Stimulated activated naive CD4-positive, alpha-beta T cell (primary cell): ENCODE measurements around the gene EHBP1.

Experiments used
- DNase-seq, 6 experiments: peaks; one replicate each; lab custom pipeline; 2025; lab: John Stamatoyannopoulos, UW

The EHBP1 gene

DNA sequence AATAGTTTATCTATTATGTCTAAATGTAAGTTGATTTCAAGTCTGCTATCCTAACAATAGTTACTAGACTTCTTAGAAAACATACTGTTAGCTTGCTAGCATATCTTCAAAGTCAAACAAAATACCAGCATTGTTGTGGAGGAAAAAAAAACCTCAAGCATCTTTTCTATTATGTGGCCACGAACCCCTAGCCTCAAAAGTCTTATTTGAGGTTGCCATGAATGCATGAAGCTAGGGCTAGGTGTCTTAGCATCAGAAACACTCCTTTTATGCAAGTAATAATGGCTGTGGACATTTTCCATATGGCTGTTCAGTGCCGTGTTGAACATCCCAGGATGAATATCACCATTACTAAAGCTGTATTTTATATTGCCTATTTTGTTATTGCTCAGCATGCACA is 258.5 kb downstream of the EHBP1 start:
- no peak for DNase-seq

DNA sequence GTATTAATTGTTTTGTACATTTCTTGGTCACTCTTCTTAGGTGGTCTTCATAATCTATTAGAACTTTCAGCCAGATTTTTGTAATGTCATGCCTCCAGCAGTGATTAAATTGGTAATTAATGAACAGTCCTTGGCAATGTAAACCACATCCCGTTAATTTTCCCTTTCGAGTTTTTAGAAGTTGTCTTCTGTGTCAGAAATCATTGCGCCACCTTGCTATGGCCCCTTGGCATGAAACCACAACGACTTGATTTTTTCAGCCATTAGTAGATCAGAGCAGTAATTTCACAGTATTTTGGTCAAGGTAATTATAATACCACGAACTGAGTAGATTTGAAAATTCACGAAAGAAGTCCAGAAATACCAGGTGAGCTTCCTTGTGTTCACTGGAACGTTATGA is 259.2 kb downstream of the EHBP1 start:
- no peak for DNase-seq

DNA sequence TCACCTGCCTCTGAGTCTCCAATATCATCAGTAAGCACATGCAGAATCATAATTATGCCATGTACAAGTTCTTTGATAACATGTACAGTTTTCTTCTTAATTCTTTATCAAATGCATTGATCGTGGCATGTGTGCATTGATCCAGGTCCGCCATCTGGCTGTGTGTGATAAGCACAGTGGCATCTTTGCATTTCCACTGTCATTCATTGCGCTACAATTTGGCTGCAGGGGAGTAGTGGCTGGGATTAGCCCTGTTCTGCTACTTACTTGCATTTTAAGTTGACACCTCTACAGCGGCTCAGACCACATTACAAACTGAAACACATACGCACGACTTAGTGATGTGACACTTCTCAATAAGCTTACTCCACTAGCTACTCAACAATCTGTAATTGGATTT is 261.5 kb downstream of the EHBP1 start:
- no peak for DNase-seq

DNA sequence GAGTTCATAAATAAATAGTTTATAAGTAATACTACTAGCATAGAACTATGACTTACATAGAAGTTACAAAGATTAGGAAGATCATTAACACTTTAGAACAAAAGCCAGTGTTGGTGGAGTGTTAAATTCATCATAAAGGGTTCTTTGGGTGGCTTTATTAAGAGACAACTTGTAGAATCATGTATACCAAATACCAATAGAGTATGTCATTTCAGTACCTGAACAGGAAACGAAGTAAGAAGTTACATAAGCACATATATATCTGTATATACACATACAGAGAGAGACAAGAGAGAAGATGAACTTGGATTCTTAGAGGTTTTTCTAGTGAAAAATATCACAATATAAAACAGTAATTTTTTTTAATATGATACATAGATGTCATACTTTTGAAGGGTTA is 262.7 kb downstream of the EHBP1 start:
- no peak for DNase-seq

DNA sequence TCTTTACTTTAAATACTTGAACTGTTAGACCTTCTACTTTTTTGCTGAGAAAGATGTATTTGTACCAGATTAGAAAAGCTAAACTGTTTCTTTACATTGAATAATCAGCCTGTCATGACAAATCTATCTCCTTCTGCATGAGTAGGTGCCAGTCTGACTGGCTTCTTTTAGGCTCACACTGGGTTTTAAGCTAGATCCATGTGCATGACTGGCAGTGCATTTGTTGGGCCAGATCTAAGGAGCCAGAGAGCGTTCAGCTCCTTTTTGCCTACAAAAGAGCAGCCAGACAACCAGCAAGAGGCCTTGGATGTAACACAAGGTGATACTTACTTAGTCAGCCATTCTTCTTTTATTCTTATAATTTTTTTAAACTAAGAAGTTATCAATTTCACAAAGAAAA is 263.2 kb downstream of the EHBP1 start:
- DNase-seq: no peak

DNA sequence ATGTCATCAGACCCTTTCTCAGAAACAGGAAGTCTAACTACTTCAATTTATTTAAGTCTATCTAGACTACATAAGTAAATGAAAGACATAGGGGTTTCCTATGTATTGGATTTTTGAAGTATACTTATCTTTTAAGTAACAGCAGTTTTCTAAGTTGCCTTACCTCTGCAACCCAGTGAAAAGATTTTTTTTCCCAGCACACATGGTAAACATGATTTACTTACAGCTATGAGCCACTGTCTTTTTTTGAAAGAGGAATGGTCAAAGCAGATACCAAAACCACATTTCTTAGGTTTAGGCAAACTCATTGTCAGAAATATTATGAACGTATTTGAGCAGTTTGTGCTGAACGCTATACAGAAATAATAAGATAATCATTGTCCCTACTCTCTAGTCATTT is 266.4 kb downstream of the EHBP1 start:
- DNase-seq: no peak

DNA sequence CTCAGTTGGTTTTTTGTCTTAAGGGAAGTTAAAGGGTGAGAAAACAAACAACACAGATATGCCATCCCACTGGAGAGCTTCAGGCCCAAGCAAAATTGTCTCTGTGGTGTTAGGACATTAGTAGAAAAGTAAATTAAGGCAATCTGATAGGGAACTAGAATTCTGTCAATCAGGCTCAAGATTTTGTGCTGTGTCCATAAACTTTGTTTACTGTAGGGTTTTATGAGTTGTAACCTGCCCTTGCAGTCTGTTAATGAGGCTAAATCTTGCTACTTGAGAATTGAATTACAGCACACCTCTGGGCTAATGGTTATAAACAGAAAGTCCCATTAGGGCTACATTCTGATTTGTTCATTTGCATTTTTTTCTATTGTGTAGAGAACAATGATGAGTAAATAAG is 267.1 kb downstream of the EHBP1 start:
- no peak for DNase-seq

DNA sequence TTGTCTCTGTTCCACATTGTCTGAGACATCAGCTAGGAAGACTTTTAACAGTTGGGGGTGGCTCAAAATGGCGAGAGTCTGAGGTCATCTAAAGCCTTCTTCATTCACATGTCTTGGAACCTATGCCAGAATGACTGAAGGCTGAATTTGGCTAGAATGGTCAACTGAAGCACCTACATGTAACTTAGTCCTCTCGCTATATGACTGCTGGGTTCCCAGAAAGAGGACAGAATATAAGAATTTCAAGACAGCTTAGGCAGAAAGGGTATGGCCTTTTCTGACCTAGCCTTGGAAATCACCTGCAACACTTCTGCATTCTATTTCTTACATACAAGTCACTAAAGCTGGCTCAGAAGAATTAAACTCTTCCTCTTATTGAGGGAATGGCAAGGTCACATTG is 269.5 kb downstream of the EHBP1 start:
- DNase-seq: no peak

DNA sequence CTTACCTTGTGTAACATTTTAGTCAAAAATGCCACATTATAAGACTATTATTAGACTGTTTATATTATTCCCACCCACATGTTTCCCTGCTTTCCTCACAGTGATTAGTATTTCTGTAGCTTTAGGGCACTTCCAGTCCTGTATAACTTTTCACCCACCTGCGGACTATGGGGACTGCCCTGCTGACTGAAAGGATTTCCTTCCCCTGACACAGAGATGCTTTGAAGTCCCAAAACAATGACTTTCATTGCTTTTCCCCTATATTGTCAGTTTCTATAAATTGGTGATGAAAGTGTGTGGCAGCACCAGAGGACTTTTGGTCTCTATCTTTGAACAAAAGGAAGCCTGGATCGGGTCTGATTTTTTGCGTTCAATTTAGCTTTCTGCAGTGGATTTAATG is 286.1 kb downstream of the EHBP1 start:
- no peak for DNase-seq

DNA sequence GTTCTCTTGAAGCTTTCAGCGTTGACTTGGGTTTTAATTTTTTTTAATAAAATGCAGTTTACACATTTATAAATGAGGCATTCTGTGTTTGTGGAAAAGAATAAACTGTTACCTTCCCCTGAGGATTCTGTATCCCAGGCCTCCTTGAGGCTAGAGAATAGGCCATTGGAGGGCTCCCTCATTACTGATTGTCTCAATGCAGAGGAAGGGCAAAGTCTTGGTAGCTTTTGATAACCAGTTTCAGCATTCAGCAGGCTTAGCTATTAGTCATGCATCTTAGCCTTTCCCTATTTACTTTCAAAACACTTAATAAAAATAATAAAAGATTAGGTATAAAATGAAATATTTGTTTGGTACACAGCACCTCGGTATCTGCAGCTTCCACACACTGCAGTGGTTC is 287.0 kb downstream of the EHBP1 start:
- DNase-seq: no peak

DNA sequence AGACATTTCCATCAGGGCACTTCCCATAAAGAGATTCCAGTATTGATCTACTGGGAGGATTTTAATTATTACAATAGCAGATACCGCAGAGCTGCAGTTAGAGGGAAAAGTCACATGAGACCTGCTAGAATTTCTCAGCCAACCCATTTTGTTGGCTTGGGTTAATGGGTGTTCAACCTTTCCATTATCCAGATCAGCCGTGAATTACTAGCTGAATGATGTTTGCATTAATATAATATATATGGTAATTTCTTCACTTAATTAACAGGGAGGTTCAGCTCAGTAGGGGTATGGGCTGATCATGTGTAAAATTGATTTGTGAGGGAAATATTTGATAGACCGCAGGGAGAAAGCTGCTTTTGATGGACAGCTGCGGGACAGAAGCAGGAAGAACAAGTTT is 288.7 kb downstream of the EHBP1 start:
- no peak for DNase-seq

DNA sequence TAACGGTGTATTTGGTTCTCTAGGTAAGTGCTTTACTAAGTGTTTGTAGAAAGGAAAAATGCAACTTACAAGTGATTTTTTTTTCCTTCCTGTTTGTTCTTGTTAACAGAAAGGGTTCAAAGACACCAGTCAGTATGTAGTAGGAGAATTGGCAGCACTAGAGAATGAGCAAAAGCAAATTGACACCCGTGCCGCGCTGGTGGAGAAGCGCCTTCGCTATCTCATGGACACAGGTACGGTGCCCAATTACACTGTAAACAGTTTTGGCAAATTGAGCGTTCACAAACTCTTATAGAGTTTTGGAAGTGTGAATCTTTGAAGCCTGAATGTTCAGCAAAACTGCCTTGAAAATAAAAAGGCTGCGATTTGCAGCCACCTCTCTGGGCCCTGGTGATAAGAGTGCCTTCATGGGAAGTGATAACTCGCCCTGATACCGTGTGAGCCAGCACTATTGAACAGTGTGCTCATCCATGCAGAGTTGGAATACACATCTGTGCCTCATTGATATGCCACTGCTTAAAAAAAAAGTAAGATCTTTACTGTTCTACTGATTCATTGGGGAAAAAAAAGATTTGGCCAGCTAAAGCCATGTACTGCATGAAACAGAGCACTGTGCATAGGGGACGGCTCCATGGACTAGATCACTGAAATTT is 291.1 kb downstream of the EHBP1 start:
- no peak for DNase-seq

DNA sequence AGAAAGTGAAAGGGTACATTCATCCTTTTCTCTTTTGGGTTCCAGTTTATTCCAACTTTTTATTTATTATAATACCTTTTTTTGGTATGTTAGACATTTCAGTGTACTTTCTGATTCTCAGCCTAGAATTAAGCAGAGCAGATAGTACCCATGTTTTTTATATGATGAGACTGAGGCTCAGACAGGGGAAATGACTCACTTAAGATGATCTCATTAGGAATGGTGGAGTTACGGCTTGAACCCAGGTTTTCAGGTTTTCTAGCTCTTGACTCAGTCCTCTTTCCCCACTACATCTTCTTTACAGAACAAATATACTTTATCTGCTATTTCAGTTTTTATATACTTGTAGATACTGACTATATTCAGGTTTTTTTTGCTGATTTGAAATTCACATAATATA is 293.4 kb downstream of the EHBP1 start:
- no peak for DNase-seq

DNA sequence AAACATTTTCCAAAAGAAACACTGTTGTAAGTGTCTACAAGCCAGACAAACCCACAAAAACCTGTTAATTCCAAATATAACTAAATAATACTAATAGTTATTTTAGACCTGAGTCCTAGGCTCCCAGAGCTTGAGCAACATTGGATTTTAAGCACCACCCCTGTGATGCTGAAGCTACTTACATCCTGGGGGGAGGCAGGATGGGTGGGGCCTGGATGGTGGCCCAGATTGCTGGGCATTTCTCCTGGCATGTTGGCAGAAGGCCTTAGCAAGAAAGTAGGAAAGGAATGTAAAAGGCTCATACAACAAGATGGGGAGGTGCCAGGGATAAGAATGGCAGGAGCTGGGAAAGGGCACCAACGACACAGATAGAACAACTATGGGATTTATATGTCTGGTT is 294.4 kb downstream of the EHBP1 start:
- DNase-seq: no peak

DNA sequence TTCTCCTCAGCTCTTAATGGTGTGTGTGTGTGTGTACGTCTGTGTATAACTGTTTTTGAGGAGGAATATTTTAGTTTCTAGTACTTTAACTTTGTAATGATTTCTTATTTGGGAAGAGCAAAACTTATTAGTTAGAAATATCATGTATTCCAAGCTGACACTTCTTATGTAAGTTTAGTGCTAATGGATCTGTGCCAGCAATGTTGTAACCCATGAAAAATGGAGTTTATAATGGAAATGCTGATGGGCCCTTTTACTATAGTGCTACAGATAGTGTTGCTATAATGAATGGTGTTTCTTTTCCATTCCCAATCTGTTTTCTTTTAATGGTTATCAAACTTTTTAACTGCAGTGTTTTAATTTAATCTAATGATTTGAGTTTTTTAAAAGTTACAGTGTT is 295.3 kb downstream of the EHBP1 start:
- DNase-seq: no peak

DNA sequence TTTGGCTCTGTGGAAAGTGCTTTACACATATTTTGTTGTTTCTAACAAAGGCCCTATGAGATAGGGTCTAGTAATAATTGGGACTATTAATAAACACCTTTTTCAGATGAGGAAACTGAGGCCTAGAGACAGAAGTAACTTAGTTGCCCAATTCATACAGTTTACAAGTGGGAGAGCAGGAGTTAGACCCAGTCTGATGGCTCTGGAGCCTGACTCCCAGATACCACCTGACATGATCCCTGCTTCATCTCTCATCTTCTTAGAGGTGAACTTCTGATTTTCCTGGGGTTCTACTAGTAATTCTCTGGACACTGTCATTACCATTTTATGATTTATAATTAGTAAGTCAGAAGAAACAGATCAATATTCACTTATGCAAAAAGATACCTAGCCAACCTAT is 296.1 kb downstream of the EHBP1 start:
- DNase-seq: no peak

DNA sequence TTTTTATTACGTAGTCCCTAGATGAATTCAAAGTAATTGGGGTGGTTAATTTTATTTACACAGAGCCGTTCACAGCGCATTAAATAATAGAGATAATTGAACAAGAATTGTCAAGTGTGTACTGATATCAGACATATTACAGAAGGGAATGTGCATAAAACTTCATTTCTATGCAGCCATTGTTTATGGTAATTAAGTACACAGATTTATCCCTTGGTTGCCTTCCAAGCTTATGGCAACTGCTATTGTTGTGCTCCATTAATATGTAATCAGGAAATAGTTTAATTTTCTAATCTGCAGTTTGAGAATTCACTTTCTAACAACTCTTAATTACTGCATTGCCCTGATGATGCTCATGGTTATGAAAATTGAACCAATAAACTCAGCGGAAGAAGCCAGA is 297.8 kb downstream of the EHBP1 start:
- no peak for DNase-seq

DNA sequence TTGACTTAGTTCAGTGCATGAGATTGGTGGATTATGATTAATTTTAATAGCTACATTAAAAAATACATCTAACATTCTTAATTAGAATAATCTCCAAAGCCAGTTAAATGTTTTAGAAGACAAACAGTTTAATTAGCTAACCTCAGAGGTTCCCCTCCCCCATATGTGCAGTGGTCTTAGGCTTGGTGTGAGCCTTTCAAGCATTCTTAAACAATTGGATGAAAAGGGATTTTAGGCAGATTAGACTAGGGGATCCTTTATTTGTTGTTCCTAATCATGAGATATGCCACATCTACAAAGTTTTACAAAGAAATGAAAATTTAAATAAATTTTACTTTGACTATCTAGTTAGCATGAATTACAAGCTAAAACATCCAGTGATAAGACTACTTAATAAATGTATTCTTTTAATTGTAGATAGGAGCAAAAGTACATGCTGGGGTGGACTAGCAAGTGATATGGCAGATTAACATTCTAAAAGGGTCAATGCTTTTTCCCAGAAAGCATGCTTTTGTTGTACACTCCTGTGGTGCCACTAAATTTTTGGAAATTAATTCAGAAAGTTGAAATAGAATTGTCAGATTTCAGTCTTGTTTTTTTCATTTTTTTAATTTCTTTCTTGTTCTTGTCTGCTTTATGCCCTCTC is 302.4 kb downstream of the EHBP1 start:
- DNase-seq: no peak

DNA sequence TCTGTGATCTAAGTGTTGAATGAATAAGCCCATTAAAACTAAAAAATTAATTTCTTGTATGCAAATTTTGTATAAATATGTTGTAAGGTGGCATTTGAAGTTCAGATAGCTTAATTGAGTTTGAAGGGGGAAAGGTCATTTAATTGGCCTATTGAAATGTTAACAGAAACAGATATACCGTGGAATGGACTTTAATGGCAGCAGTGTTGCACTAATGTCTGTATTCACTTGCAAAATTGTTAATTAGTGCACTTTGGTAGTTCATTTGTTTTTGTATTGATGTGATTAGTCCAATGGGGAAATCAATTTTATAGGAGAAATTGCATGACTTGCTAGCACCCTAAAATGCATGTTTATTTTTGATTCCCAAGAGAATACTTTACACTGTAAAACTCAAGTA is 303.3 kb downstream of the EHBP1 start:
- DNase-seq: no peak

DNA sequence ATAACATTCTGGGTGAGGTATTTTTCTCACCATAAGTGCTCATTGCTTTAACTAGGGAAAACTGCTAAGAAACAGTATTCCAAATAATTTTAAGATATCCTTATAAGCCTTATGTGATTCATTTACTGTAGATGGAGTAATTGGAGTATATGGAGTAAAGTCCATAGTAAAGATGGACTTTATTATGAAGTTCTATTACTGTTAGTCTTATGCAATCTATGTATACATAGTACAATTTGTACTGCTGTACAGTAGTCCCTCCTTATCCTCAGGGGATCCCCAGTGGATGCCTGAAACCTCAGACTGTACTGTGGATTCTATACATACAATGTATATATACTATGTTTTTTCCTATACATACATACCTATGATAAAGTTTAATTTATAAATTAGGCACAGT is 304.0 kb downstream of the EHBP1 start:
- DNase-seq: no peak

DNA sequence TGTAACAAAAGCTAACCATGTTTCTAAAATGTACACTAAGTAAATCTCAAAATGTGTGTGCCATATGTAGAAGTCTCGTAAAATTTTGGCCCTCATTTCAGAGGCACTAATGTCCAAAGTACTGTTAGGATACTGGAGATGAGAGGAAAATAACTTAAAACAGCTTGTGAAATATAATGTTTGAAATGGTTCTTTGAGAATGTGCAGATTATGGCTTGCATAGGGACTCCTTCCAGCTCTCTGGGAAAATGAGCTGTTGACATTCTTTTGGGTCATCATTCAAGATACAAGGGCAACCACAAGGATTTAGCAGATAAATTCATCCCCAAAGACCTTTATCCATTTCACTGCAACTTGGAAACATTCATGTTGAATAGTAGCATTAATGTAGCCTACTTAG is 307.0 kb downstream of the EHBP1 start:
- DNase-seq: no peak

DNA sequence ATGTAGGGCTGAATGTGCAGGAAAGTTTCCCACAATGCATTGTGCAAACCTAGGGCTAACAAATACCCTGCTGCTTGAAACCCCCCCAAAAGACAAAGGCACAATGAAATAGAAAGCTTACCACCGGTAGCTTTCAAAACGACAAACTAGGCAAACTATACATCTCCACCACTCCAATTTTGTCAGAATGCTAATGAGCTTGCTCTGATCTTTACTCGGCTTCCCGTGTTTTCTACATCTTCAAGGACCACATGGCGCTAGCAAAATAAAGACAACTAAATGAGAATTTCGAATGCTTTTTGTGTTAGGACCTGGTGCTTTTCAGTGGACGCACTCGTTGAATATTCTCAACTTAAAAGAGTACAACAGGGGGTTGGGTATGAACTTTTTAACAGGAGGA is 307.9 kb downstream of the EHBP1 start:
- DNase-seq: no peak

DNA sequence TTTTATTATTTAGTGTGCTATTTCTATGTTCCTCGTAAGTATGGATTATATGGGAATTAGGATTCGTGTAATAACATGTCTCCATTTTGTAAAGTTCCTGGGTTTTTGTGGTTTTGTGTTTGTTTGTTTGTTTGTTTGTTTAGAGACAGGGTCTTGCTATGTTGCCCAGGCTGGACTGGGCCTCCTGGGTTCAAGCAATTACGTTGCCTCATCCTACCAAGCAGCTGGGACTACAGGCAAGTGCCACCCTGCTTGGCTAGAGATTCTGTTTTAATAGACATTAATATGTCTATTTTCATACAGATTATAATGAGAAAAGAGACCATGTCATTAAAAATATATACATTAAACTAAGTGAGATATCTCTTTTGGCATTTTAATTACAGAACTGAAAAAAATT is 309.9 kb downstream of the EHBP1 start:
- DNase-seq: no peak

DNA sequence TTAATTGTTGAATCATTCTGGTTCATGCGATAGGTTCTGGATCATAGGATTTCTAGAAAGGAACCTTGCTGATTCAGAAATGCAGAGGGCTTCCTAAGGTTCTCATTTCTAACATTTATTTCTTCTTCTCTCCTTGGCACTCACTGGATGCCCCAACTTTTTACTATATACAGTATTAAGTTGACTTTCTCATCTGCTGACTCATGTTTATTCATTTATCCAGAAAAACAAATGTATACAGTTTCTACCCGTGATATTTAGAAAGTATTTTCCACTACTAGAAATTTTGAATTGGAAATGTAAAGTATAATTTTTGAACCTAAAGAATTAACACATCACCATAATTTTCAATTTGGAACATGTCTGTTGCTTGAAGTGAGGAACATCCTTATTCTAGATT is 312.9 kb downstream of the EHBP1 start:
- no peak for DNase-seq
